Pancreas (tissue), 10 donors: Measurements from ENCODE around the gene TSEN15. TPM values are rescaled to one million over a fixed set of nuclear protein-coding genes. Genes with fewer than 3 reads are reported as not detected.

ENCODE experiments used
- ATAC-seq, 4 donors: fragments of 200-7000 bp; cut with Tn5 transposase; one replicate each; pipeline versions ENCODE4 v1.8.0 to v1.9.1; 2020; ENCODE audit warnings: mild to moderate bottlenecking in 4 of 4, moderate library complexity in 4 of 4
- DNase-seq, 6 donors: peaks; one replicate each; pipeline ENCODE4 v3.0.0-alpha.2; 2020
- FAIRE-seq: peaks from 2 replicates; lab custom pipeline; 2012; peaks lifted over from hg19 to GRCh38; lab: Jason Lieb, UNC
- H3K27ac ChIP-seq, 4 donors: fragments of 200-600 bp; sonication (generic); 1 replicate in 3 of 4; 2 replicates in 1 of 4; pipeline versions ENCODE4 v1.5.0 to v1.8.0; 2020
- H3K27me3 ChIP-seq, 4 donors: fragments of 200-600 bp; one replicate each; pipeline ENCODE4 v1.8.0; 2021
- H3K36me3 ChIP-seq, 3 donors: fragments of 200-600 bp; sonication (generic) in 1 of 3; one replicate each; pipeline versions ENCODE4 v1.5.0 to v1.8.0; 2020 to 2021
- H3K4me1 ChIP-seq, 3 donors: fragments of 200-600 bp; one replicate each; pipeline ENCODE4 v1.8.0; 2021
- H3K4me3 ChIP-seq, 4 donors: fragments of 200-600 bp; sonication (generic) in 2 of 4; one replicate each; pipeline versions ENCODE4 v1.5.0 to v1.8.0; 2020 to 2021
- H3K9me3 ChIP-seq, 4 donors: fragments of 200-600 bp; one replicate each; pipeline ENCODE4 v1.8.0; 2021
- WGBS, 2 donors: extraction: QIAGEN DNeasy Blood & Tissue Kit; methylation state at CpG; one replicate each; pipeline ENCODE4 v1.1.7; 2013; 5-methylcytosine and 5-hydroxymethylcytosine counted together
- intact Hi-C, 3 donors: fragments of 100-400 bp; cut with DNase I; formaldehyde crosslinking; loops; one replicate each; pipeline versions ENCODE4 v1.11.1 to v1.14.2; 2022
- polyA plus RNA-seq, 2 donors: library from polyadenylated mRNA; stranded (reverse); fragments of 200-250 nt; gene quantifications; one replicate each; pipeline ENCODE4 v1.2.3, GENCODE V29; 2013
- total RNA-seq, 6 donors: library from RNA; stranded (reverse); fragmentation: NEBNext Ultra II Directional in 4 of 6; extraction: Animal tissue kit (Norgen Biotek cat#: 25700) in 4 of 6; gene quantifications; one replicate each; pipeline versions ENCODE4 v1.2.1 to v1.2.4, GENCODE V29; 2021 to 2023
- TF ChIP-seq, protein P1 (sequence below), 4 donors: fragments of 200-600 bp; sonication (generic) in 3 of 4; IDR thresholded peaks; one replicate each; pipeline versions ENCODE4 v1.5.0 to v1.8.0; 2021; ENCODE audit warnings: antibody characterized with exemption in 4 of 4
- donor health status: healthy with polysubstance abuse.
- donor health status: DM: no; HTN: no; CAD: no; lungs with moderate emphysema.
- donor health status: DM: no; HTN: no; CAD: no.
- donor health status: control.
- donor health status: control.
- donor health status: Bipolar disorder and iron deficiency.
- donor health status: DM: yes; HTN: yes; CAD: no.
- donor health status: DM: no; HTN: no; CAD: no.
- donor health status: DM: no; HTN: no; CAD: no.
- donor health status: DM: yes; HTN: yes; CAD: no.

TSEN15 gene
- total and polyA plus RNA-seq, 8 donors = 5.8 to 15.4 (median 9.9) TPM

DNA sequence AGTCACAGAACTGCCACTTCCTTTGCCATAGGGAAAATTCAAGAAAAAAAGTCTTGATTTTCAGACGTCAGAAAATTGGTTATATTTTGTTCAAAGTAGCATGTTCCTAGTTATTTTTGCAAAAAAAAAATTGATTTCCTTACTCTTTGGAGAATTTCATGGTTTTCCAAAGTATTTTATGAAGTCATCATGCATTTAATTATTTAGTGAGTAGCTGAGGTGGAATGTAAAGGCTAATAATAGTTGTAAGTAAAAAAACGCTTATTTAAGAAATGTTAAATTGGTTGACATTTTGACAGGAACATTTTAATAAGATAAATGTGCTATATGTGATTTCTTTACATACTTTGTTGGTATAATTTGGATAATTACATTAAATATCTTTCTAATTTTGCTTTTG lies 20.8 kb downstream of the TSEN15 start:
- Histone ChIP-seq H3K4me3 (no peak overlapping the region), H3K36me3 (peaks cover 0 to 4% (median 0%) of the 10 kb centered on the region in 3 donors), H3K4me1 (no peaks in the 10 kb centered on the region), H3K27ac (no peak overlapping the region), H3K9me3 (no peaks in the 10 kb centered on the region), H3K27me3 (no peaks in the 10 kb centered on the region)
- DNase-seq = no peak
- no peak for ATAC-seq
- FAIRE-seq = no peak
- TF ChIP-seq, protein P1, sequence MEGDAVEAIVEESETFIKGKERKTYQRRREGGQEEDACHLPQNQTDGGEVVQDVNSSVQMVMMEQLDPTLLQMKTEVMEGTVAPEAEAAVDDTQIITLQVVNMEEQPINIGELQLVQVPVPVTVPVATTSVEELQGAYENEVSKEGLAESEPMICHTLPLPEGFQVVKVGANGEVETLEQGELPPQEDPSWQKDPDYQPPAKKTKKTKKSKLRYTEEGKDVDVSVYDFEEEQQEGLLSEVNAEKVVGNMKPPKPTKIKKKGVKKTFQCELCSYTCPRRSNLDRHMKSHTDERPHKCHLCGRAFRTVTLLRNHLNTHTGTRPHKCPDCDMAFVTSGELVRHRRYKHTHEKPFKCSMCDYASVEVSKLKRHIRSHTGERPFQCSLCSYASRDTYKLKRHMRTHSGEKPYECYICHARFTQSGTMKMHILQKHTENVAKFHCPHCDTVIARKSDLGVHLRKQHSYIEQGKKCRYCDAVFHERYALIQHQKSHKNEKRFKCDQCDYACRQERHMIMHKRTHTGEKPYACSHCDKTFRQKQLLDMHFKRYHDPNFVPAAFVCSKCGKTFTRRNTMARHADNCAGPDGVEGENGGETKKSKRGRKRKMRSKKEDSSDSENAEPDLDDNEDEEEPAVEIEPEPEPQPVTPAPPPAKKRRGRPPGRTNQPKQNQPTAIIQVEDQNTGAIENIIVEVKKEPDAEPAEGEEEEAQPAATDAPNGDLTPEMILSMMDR (IDR thresholded peaks at IDR 0.05) = no peak
- intact Hi-C loops = loop anchor here in 1 of 3 donors (10.0 kb wide), 1 partner anchor 152 kb away; no protein-coding TSS in a partner anchor
- 81 to 83% methylated on average over 2 of the region's 2 CpGs for WGBS, 2 donors

- no peak overlapping the region for H3K4me3 ChIP-seq
- TF ChIP-seq, protein P1 (IDR thresholded peaks at IDR 0.05) = no peak
- intact Hi-C loops = loop anchor here in 1 of 3 donors (10.0 kb wide), 1 partner anchor 150 kb away; no protein-coding TSS in a partner anchor
- no peaks in the 10 kb centered on the region for H3K4me1 ChIP-seq
- no peak overlapping the region for H3K27ac ChIP-seq
- H3K27me3 ChIP-seq = no peaks in the 10 kb centered on the region
- H3K36me3 ChIP-seq = peaks cover 0 to 4% (median 0%) of the 10 kb centered on the region in 3 donors
- H3K9me3 ChIP-seq = no peaks in the 10 kb centered on the region
- FAIRE-seq = no peak
- DNase-seq = no peak
- 85% methylated on average over 2 of the region's 2 CpGs for WGBS, 2 donors
- ATAC-seq = no peak
Observed at GRCh38 chr1:184074383-184074782, 22.9 kb downstream of the TSEN15 start.

GRCh38 chr1:184075055-184076029 lies 23.8 kb downstream of the TSEN15 start:
- Histone ChIP-seq H3K4me1 (no peaks in the 10 kb centered on the region), H3K27me3 (no peaks in the 10 kb centered on the region), H3K9me3 (no peaks in the 10 kb centered on the region), H3K4me3 (no peak overlapping the region), H3K36me3 (peaks cover 0 to 4% (median 0%) of the 10 kb centered on the region in 3 donors), H3K27ac (no peak overlapping the region)
- ATAC-seq (peak; percentile 61 to 94 (median 90)), FAIRE-seq (peak; percentile 95), DNase-seq (peak in 3 of 6 donors; percentile 10 to 32 (median 17))
- 42 to 46% methylated on average over 4 of the region's 4 CpGs for WGBS, 2 donors
- TF ChIP-seq, protein P1 (IDR thresholded peaks at IDR 0.05) = peak; percentile 22 to 50 (median 33)
- intact Hi-C loops = loop anchor here in 2 of 3 donors (5.0 to 10.0 kb wide), 2 partner anchors 147 to 149 kb away; no protein-coding TSS in a partner anchor

DNA sequence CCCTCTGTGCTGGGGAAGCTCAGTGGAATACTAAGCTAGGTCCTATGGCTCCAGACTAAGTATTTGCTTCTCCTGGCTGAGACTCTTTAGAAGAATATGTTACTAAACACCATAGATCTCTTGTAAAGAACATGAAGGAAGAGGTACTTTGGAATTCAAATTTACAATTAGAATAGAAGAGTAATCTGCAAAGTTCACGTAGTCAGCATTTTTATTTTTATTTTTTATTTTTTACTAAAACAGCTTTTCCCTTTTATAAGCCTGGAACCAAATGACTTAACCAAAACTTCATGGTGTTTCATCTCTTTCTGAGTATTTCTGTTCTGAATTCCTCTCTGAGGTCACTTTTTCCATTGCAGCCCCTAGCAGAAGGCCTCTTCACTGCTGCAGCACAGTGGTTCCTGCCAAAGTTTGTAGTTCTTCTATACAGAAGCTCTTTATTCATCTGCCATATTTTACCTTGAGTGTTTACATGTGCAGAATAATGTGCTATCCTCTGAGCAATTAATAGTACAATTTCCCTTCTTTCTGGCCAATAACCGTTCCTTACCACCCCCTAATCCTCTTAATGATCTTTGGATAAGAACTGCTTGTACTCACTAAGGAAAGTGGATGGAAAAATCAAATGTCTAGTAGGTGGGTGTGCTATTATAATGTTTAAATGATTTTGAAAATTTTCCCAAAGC lies 27.2 kb downstream of the TSEN15 start:
- intact Hi-C loops = loop anchor here in 2 of 3 donors (5.0 to 10.0 kb wide), 2 partner anchors 144 to 146 kb away; no protein-coding TSS in a partner anchor
- Histone ChIP-seq H3K9me3 (no peaks in the 10 kb centered on the region), H3K4me1 (no peaks in the 10 kb centered on the region), H3K27ac (no peak overlapping the region), H3K27me3 (no peaks in the 10 kb centered on the region), H3K4me3 (no peak overlapping the region), H3K36me3 (no peaks in the 10 kb centered on the region)
- no peak for FAIRE-seq
- ATAC-seq = no peak
- TF ChIP-seq, protein P1 (IDR thresholded peaks at IDR 0.05) = no peak
- no peak for DNase-seq
- WGBS, 2 donors = 35 to 63% methylated on average over 2 of the region's 2 CpGs
